ENCODE measurements around the gene SH3BP5.

The SH3BP5 gene

DNA sequence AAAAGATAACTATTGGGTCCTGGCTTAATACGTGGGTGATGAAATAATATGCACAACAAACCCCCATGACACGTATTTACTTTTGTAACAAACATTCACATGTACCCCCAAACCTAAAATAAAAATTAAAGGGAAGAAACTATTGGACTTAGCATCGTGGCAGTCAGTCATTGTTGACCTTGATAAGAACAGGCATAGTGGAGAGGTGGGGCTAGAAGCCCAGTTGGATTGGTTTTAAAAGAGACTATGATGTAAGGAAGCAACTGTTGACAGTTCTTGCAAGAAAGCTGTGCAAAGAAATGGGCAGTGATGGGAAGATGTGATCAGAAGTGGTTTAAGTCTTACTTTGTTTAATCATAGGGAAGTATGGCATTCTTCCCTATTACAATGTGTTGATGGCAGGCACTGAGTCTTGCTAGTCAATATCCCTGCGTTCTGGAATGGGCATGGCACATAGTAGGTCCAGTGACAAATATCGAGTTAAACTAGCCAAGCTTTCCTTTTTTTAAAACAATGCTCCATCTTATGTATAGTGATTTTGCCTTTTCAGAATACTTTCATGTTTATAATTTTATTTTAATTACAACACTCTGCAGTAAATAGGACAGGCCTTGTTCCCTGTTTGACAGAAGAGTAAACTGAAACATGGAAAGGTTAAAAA lies 88.4 kb downstream of the SH3BP5 start:
- no peak for DNase-seq (ENCODE audit: low spot score)

DNA sequence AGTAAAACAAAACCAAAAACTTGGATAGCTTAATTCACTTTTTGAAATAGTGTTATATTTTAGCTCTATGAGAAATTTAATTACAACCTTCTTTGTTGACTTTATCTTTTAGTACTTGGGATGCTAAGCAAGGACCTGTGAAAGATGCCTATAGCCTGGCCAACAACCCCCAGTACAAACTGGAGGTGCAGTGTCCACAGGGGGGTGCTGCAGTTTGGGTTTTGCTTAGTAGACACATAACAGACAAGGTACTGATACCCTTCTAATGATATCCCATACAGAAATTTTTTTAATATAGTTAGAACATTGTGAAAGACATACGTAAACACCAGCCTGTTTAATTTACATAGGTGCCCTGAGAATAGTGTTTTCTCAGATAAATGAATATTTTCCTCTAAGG lies 91.0 kb downstream of the SH3BP5 start:
- DNase-seq (ENCODE audit: low spot score), result peak; percentile 14

DNA sequence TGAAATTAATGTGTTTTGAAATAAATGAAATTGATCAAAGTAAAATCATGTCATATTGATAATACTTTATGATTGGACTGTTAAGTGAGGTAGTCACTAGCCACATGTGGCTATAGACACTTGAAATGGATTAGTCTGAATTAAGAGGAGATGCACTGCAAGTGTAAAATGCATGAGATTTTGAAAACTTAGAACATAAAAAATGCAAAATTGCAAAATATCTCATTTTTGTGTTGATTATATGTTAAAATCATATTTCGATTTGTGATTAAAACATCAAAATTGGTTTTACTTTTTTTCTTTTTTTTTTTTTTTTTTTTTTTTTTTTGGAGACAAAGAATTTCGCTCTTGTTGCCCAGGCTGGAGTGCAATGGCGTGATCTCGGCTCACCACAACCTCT lies 103.1 kb downstream of the SH3BP5 start:
- no peak for DNase-seq (ENCODE audit: low spot score)

DNA sequence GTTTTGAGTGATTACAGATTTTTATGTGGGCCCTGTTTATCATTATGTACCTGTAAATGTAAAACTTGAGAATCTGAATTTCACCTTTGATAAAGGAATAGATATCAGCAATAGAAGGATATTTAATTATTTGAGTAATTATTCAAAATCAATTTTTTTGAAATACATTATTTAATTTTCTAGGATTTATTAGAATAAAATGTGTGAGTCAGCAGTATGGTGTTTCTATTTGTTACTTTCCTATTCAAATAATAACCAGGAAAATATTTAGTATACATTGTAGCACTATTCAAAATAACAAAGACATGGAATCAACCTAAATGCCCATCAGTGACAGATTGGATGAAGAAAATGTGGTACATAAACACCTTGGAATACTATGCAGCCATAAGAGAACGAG lies 104.2 kb downstream of the SH3BP5 start:
- DNase-seq (ENCODE audit: low spot score), result no peak

DNA sequence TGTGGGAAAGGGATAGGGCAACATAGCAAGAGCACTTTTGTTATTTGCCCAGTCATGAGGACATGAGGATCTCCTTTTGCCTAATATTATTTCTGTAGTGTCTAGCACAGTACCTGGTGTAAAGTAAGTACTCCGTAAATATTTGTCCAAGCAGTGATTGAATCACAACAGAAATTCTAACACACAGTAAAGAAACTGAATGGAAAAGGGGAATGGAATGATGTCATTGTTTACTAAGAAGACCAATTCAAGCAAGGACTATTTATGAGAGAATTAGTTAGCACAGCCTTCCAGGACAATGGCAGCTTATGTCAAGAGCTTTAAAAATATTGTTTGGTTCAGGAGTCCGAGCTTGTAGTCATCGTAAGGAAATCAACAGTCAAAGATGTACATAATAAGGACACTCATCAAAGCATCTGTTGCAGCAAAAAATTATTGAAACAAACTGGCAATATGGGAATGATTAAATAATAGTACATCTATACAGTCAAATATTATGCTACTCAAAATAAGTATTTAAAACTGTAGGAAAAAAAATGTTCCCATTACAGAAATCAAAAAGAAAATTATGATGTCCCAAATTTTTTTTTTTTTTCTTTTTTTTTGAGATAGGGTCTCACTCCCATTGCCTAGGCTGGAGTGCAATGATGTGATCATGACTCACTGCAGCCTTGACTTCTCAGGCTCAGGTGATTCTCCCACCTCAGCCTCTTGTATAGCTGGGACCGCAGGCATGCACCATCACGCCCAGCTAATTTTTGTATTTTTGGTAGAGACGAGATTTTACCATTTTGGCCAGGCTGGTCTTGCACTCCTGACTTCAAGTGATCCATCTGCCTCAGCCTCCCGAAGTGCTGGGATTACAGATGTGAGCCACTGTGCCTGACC lies 108.5 kb downstream of the SH3BP5 start:
- DNase-seq (ENCODE audit: low spot score), result no peak

DNA sequence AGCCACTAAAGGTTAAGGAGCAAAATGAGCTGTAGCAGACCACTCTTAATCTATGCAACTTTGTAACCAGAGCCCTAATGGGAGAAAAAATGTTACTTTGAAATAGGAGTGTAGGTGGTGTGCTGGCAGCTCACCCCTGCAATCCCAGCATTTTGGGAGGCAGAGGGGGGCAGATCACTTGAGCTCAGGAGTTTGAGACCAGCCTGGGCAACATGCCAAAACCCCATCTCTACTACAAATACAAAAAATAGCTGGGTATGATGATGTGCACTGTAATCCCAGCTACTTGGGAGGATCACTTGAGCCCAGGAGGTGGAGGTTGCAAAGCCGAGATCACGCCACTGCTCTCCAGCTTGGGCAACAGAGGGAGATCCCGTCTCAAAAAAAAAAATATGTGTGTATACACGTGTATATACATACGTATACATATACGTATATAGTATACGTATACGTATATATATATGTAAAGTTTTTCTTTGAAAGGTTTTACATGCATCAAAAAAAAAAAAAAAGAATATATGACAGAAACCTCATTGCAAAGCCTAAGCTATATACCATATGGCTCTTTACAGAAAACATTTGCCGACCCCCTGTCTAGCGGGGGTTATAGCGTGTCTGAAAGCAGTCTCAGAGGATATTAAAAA lies 110.7 kb downstream of the SH3BP5 start:
- DNase-seq (ENCODE audit: low spot score), result no peak

DNA sequence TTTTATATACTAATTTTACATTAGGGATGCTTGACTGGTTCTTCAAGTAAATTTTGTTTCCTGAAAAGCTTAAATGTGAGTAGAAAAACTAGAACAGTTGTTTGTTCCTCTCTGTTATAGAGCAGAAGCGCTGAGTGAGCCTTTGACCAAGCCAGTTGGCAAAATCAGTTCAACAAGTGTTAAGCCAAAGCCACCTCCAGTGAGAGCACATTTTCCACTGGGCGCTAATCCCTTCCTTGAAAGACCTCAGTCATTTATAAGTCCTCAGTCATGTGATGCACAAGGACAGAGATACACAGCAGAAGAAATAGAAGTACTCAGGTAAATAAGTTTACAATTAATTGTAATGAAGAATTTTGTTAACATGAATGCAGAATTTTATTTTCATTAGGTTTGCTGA lies 111.7 kb downstream of the SH3BP5 start:
- DNase-seq (ENCODE audit: low spot score), result no peak

DNA sequence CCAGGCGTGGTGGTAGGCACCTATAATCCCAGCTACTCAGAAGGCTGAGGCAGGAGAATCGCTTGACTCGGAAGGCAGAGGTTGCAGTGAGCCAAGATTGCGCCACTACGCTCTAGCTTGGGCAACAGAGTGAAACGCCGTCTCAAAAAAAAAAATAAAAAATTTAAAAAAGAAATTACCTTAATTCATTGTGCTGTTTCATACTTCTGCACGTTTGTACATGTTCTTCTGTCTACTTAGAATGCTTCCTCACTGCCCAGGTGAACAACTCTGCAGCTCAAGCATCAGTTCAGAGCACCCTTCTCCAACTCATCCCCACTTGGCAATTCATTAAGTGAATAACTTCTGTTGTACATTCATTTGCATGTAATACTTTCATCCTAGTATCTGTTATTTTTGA lies 112.3 kb downstream of the SH3BP5 start:
- DNase-seq (ENCODE audit: low spot score), result no peak

DNA sequence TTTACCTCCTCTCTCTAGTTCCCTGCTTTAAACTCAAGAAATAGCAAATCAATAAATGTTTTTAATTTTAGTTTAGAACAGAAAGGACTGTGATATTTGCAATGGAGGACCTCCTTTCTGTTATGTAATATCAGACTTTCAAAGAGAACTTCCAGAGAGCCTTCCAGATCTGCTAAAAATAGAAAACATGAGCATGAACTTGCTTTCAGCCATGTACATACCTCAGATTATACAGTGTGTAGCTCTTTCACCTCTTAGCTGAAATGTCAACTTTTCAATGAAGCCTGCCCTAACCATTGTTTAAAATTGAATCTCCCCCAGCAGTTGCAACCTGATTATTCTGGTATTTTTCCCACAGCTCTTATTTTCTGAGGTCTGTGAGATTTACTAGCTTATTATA lies 113.7 kb downstream of the SH3BP5 start:
- no peak for DNase-seq (ENCODE audit: low spot score)

DNA sequence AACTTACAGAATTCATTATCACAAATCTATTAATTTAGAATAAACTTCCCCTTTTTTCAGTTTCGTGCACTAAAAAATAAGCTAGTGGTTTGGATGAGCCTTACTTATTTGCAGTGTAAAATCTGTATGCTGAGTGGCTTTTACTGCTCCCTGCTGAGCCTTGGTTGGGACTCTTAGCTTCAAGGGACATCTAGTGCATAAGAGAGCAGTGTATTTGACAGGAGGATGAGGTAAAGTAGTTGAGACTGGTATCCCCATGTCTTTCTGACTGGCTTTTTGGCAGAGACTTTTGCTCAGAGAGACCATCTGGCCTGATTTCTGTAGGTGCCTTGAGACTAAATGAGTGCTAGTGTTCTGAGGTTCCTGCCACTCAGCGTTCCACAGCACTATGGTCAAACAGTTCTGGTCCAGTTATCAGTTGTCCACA lies 114.5 kb downstream of the SH3BP5 start:
- DNase-seq (ENCODE audit: low spot score), result no peak

DNA sequence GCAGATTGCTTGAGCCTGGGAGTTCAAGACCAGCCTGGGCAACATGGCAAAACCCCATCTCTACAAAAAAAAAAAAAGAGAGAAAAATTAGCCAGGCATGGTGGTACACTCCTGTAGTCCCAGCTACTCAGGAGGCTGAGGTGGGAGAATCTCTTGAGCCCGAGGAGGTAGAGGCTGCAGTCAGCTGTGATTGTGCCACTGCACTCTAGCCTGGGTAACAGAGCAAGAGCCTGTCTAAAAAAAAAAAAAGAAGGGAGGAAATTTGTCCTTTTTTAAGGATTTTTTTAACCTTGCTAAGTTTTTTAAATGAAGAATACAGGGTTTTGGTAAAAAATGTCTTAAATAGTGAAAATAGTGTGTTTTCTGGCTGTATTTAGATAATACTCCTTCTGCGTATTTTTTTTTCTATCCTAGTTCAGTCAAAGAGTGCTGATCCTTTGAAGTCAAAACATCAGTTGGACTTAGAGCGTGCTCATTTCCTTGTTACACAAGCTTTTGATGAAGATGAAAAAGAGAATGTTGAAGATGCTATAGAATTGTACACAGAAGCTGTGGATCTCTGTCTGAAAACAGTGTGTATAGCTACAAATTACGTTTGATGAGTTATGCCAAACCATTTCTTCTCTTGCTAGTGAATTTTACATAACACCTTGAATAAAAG lies 115.2 kb downstream of the SH3BP5 start:
- DNase-seq (ENCODE audit: low spot score), result no peak

DNA sequence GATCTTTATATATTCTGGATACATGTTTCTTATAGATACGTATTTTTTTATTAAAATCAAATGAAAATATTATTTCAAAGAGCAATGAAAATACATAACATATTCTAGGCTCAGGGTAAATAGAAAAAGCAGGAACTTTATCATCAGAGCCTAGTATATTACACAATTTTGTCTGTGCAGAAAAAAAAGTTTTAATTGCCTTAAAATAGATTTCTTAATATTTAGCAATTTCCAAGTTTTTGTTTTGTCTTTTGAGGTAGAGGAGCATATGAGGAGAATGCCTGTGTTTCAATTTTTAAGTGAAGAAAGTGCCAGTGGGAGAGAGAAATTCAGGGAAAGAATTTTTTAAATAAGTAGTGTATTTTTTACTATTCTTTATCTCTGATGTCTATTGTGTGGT lies 115.9 kb downstream of the SH3BP5 start:
- no peak for DNase-seq (ENCODE audit: low spot score)

DNA sequence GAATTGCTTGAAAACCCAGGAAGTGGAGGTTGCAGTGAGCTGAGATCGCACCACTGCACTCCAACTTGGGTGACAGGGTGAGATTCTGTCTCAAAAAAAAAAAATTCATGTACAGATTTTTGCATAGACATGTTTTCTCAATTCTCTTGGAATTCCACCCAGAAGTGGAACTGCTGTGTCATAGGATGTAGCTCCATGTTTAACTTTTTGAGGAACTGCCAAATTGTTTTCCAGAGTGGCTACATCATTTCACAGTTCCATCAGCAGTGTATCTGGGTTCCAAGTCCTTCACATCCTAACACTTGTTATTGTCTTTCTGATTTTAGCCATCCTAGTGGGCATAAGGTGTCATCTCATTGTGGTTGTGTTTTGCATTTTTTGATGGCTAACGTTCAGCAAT lies 116.4 kb downstream of the SH3BP5 start:
- DNase-seq (ENCODE audit: low spot score), result no peak

DNA sequence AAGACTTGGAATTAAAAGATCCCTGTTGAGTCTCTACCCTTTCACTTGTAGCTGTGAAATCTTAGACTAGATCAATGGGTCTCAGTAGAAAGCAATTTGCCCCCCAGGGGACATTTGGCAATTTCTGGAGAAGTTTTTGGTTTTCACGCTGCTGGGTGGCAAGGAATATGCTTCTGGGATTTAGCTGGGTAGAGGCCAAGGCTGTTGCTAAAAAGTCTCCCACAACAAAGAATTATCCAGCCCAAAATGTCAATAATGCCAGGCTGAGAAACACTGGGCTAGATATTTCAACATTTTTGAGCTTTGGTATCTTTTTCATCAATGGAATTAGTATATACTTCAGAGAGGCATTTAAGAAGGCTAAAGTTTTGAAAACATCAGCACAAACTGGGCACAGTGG lies 117.6 kb downstream of the SH3BP5 start:
- no peak for DNase-seq (ENCODE audit: low spot score)

DNA sequence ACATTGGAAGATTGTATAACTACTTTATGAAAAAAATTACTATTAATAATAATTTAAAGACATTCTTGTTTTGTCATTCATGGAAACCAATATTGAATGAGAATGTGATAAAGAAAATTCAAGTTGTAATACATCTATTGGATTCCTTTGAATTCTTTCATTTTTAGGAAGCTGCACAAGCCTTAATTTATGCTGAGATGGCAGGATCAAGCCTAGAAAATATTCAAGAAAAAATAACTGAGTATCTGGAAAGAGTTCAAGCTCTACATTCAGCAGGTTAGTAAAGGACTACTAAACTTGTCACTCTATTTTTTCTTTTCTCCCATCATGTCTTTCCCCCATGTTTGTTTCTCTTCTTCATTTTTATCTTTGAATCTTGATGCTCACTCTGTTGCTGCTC lies 120.4 kb downstream of the SH3BP5 start:
- no peak for DNase-seq (ENCODE audit: low spot score)

DNA sequence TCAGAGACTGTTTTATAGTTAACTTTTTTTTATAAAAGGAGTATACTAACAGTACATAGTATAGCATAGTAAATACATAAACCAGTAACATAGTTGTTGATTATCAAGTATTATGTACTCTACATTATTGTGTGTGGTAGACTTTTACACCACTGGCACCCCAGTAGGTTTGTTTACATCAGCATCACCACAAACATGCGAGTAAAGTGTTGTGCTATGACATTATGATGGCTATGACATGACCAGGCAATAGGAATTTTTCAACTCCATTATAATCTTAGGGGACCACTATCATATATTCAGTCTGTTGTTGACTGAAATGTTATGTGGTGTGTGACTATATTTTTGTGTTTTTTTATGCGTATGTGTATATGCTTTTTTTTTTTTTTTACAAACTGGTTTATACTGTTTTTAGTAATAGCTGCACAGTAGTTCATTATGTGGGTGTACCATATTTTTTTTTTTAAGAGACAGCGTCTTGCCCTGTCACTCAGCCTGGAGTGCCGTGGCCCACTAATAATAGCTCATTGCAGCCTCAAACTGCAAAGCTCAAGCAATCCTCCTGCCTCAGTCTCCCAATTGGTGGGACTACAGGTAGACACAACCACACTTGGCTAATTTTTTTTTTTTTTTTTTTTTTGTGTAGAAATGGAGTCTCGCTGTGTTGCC lies 124.4 kb downstream of the SH3BP5 start:
- peak; percentile 44 for DNase-seq (ENCODE audit: low spot score)

DNA sequence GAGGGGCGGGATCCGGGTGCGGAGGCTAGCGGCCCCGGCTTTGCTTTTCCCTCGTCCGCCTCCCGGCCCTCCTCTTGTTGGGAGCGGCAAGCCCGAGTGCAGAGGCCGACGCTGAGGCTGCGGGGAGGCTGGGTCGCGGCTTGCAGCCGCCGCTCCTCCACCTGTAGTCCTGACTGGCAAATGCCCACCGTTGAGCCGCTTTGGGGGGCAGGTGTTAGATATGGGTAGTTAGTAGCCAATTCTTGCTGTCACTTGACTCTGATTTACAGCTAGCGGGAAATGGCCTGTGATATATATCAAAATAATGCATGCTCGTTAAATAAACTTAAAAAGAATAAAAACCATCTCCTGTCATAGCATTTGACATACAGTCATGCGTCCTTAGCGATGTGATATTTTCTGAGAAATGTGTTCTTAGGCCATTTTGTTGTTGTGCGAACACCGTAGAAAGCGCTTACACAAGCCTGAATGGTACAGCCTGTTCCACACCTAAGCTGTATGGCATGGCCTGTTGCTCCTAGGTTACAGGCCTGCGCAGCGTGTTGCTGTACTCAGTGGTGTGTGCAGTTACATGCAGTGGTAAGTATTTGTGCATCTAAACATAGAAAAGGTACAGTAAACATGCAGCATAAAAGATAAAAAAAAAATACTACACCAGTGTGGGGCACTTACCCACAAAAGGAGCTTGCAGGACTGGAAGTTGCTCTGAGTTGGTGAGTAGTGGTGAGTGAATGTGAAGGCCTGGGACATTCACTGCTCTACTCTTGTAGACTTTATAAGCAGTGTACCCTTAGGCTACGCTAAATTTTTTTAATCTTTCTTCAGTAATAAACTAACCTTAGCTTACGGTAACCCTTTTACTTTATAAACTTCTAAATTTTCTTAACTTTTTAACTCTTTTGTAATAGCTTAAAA lies 125.5 kb downstream of the SH3BP5 start:
- peak; percentile 77 for DNase-seq (ENCODE audit: low spot score)

DNA sequence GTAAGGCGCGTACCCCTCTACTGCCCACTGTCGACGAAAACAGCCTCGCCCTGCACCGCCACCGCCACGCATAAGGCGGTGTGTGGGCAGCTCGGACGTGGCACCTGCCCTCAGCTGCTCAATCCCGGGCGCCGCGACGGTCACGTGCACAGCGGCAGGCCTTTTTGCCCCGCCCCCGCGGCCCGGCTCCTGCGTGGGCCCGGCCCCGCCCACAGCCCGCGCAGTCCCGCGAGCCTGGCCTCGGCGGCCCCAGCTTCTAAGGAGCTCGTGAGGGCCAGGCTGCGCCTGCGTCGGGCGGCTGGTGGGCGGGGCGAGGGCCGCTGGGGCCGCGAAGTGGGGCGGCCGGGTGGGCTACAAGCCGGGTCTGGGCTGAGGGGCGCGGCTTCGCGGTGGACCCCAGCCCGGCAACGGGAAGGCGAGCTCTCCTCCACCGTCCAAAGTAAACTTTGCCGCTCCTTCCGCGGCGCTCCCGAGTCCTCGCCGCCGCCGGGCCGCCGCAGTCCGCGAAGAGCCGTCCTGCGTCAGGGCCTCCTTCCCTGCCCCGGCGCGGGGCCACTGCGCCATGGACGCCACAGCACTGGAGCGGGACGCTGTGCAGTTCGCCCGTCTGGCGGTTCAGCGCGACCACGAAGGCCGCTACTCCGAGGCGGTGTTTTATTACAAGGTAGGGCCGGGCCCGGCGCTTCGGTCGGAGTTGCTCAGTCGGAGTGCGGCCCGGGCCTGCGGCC lies 126.3 kb downstream of the SH3BP5 start, which contains the start of gene CAPN7:
Gene CAPN7 (plus strand): TSS at position 313 of the 728 bp plus-strand sequence. CDS start 250 bp downstream, at position 563.
- peak; percentile 94 for DNase-seq (ENCODE audit: low spot score)

DNA sequence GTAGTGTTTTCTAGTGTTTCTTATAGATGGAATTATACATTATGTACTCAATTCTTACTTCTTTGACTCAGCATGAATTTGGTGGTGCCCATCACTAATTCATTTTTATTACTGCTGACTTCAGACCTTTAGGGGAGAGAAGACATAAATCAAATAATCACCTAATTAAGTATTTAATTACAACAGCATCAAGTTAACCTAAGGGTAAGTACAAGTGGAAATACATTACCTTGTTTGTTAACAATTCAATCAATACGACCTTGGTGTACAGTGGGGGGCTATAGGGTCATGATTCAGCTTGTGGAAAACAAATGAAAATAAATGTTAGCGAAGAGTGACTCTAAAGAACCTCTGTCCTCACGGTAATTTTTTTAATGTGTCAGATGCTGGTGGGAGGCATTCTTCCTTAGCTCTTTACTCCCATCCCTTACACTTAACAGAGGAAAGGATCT lies 126.9 kb downstream of the SH3BP5 start:
- no peak for DNase-seq (ENCODE audit: low spot score)
